ENCODE results near the gene RBM48. TPM values are rescaled to one million over a fixed set of nuclear protein-coding genes. Genes with fewer than 3 reads are reported as not detected.

The RBM48 gene
- total and polyA plus RNA-seq, 5 experiments from 2014 or later: 25.6 to 45.7 (median 28.9) TPM

Other genes with a start within 250 kb of the RBM48 start
- 10 to 100 TPM; 40.9 to 43.6 TPM for gene GATAD1, start 81.3 kb upstream of the RBM48 start, total RNA-seq
- gene GATAD1, start 81.3 kb upstream of the RBM48 start, polyA plus RNA-seq: 10 to 100 TPM in 1 of 3 donors, 1 to 10 TPM in 2; 8.2 to 10.9 (median 9.3) TPM
- gene ERVW-1, start 50.8 kb upstream of the RBM48 start, total RNA-seq: under 1 TPM in 1 of 2 experiments, not detected in 1; 0.16 TPM
- gene ERVW-1, start 50.8 kb upstream of the RBM48 start, polyA plus RNA-seq: not detected
- 10 to 100 TPM; 41.5 to 43.4 TPM for gene PEX1, start 275 bp upstream of the RBM48 start, total RNA-seq
- 10 to 100 TPM in 1 of 3 donors, 1 to 10 TPM in 2; 7.9 to 10.1 (median 9.7) TPM for gene PEX1, start 275 bp upstream of the RBM48 start, polyA plus RNA-seq
- gene FAM133B, start 61.6 kb downstream of the RBM48 start, total RNA-seq: 10 to 100 TPM; 54.1 to 55.3 TPM
- 10 to 100 TPM; 17.6 to 28.2 (median 26.3) TPM for gene FAM133B, start 61.6 kb downstream of the RBM48 start, polyA plus RNA-seq